Stimulated activated CD4-positive, alpha-beta T cell treated with anti-CD3 and anti-CD28 coated beads, Interleukin-4, amount 100 ng/mL, for 1 hour (primary cell): ENCODE measurements around the gene ATOH1.

Experiments
- DNase-seq: peaks from one replicate; pipeline ENCODE4 v3.0.0-alpha.2; 2020

The ATOH1 gene, protein sequence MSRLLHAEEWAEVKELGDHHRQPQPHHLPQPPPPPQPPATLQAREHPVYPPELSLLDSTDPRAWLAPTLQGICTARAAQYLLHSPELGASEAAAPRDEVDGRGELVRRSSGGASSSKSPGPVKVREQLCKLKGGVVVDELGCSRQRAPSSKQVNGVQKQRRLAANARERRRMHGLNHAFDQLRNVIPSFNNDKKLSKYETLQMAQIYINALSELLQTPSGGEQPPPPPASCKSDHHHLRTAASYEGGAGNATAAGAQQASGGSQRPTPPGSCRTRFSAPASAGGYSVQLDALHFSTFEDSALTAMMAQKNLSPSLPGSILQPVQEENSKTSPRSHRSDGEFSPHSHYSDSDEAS

DNA sequence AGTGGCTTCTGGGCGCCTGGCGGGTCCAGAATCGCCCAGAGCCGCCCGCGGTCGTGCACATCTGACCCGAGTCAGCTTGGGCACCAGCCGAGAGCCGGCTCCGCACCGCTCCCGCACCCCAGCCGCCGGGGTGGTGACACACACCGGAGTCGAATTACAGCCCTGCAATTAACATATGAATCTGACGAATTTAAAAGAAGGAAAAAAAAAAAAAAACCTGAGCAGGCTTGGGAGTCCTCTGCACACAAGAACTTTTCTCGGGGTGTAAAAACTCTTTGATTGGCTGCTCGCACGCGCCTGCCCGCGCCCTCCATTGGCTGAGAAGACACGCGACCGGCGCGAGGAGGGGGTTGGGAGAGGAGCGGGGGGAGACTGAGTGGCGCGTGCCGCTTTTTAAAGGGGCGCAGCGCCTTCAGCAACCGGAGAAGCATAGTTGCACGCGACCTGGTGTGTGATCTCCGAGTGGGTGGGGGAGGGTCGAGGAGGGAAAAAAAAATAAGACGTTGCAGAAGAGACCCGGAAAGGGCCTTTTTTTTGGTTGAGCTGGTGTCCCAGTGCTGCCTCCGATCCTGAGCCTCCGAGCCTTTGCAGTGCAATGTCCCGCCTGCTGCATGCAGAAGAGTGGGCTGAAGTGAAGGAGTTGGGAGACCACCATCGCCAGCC, at the start of gene ATOH1:
TSS of gene ATOH1 (plus strand) at position 422 of the 663 bp plus-strand sequence. CDS start at position 596, 174 bp downstream.
- DNase-seq: peak; percentile 2

DNA sequence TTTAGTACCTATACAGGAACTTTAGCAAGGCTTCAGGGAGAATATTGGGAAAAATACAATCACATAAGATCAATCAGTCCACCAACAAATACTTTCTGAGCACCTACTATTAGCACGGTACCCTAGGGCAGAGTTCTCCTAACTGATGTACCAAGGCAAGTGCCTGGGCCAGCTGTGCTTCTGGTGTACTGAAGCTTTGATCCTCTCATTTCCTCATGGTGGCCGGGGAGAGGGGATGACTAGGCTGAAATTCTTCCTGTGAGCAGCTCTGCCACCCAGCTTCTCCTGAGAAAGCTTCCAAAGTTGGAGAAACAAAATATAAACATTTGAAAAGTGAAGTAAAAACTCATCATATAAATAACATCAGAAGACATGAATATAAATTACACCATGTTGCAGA, 49.3 kb upstream of the ATOH1 start:
- no peak for DNase-seq

GRCh38 chr4:93780080-93780479, 48.5 kb upstream of the ATOH1 start:
- DNase-seq: no peak

GRCh38 chr4:93781198-93781597, 47.4 kb upstream of the ATOH1 start:
- no peak for DNase-seq

DNA sequence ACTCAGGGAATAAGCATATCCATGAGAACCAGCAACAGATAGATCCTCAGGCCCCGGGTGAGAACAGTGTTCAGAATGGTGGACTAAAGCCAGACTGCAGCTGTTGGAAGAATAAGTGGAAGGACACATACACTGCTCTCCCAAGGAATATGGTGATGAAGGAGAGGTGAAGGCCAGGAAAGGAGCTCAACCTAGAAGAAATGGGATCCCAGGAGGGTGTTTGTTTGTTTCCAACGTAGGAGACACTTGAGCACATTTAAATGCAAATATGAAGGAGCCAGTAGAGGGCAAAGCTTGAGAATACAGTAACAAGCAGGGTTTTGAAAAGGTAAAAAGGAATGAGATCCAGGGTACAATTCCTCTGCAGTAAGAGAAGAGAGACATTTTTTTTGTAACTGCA, 42.4 kb upstream of the ATOH1 start:
- no peak for DNase-seq

DNA sequence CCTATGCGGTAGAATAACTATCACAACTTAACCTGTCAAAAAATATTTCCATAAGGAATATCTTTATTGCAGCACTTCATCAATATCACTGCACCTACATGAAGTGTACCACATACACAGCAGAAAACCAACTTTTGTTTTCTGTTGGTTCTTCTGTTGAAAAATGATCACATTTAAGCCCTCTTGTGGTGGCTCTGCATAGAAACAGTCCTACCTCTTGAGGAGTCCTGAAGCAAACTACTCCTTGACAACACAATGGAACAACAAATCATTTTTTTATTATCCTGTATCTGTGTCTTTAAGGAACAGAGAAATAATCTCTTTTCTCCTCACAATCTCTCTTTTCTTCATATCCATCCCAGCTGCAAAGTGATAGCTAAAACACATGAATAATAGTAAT, 39.8 kb upstream of the ATOH1 start:
- DNase-seq: no peak

DNA sequence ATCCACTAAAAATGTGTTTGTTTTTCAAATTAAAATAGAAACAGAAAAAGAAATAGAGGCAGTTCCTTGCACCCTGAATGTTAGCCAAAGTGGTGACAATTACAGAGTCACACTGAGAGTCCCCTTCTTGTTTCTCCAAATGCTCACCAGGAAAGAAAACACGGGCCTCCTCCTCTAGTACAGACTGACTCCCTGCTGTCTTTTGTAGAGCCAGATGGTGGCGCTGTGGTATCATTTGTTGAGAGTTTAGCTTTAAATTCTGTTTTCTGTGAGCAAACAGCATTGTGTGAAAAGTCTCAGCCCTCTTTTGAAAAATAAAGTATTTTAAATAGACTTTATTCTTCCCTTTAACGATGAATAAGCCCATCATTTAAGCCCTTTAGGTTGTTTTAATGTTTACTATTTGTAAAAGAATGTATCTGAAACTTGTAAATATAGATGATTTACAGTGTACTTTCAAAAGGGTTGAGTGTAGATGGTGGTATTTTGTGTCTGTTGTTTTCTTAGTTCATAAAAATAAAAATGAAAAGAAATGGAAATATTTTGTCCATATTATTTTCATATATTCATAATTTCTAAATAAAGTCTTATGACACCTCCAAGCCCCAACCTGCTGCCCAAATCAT, 36.9 kb upstream of the ATOH1 start:
- DNase-seq: no peak

- no peak for DNase-seq
These were observed 26.5 kb upstream of the ATOH1 start for GRCh38 chr4:93802045-93802444.

GRCh38 chr4:93809773-93810172, 18.8 kb upstream of the ATOH1 start:
- DNase-seq: no peak

GRCh38 chr4:93810340-93810992, 18.1 kb upstream of the ATOH1 start:
- no peak for DNase-seq

DNA sequence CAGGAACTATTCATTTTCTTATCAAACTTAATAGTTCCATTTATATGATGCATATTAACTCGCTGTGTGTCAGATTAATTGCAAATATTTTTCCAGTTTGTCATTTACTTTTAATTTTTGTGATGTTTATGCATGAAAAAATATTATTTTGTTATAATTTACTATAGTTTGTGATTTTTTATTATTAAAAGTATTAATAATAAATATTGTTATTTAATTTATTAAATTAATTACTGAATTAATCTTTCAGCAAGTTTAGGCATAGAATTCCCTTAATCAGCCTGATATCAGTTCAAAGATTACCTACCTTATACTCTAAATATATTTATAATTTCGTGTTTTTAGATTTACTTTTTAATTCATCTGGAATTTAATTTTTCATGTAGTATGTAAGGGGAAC, 15.5 kb upstream of the ATOH1 start:
- DNase-seq: no peak

DNA sequence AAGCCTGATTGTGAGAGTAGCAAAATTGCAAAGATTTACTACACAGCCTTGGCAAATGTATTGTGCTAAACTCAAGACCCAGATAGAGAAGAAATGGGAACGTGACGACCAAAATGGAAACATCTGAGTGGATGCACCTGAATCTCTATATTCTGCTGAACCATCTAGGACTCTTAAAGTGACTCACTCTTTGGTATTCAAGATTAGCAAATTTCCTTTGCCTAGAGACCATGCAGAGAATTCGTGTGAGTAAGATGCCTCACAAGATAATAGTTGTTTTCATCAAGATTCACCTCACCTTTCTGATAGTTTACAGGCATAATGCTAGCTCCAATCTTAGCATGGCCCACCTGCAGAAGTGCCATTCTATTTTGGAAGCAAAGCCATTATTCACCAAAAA, 14.4 kb upstream of the ATOH1 start:
- DNase-seq: no peak

- DNase-seq: no peak
These were observed 13.8 kb upstream of the ATOH1 start for GRCh38 chr4:93814722-93815121.

- DNase-seq: no peak
These were observed 2.9 kb upstream of the ATOH1 start for GRCh38 chr4:93825551-93826216.

- DNase-seq: no peak
These were observed 1.1 kb upstream of the ATOH1 start for GRCh38 chr4:93827272-93827947.

DNA sequence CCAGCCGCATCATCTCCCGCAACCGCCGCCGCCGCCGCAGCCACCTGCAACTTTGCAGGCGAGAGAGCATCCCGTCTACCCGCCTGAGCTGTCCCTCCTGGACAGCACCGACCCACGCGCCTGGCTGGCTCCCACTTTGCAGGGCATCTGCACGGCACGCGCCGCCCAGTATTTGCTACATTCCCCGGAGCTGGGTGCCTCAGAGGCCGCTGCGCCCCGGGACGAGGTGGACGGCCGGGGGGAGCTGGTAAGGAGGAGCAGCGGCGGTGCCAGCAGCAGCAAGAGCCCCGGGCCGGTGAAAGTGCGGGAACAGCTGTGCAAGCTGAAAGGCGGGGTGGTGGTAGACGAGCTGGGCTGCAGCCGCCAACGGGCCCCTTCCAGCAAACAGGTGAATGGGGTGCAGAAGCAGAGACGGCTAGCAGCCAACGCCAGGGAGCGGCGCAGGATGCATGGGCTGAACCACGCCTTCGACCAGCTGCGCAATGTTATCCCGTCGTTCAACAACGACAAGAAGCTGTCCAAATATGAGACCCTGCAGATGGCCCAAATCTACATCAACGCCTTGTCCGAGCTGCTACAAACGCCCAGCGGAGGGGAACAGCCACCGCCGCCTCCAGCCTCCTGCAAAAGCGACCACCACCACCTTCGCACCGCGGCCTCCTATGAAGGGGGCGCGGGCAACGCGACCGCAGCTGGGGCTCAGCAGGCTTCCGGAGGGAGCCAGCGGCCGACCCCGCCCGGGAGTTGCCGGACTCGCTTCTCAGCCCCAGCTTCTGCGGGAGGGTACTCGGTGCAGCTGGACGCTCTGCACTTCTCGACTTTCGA, 654 bp downstream of the ATOH1 start:
- no peak for DNase-seq

GRCh38 chr4:93829820-93830687, 1.5 kb downstream of the ATOH1 start:
- no peak for DNase-seq

GRCh38 chr4:93831716-93832496, 3.4 kb downstream of the ATOH1 start:
- no peak for DNase-seq

- DNase-seq: no peak
These were observed 5.9 kb downstream of the ATOH1 start for GRCh38 chr4:93834249-93835066.
